ENCODE measurements around the gene SS18L1. TPM values are rescaled to one million over a fixed set of nuclear protein-coding genes. Genes with fewer than 3 reads are reported as not detected.

The SS18L1 gene
- total and polyA plus RNA-seq, 10 of the 15 experiments (the other 5 are each of a cell fraction or from before 2014, with no cell fraction given), result 1.8 to 20.0 (median 6.6) TPM

DNA sequence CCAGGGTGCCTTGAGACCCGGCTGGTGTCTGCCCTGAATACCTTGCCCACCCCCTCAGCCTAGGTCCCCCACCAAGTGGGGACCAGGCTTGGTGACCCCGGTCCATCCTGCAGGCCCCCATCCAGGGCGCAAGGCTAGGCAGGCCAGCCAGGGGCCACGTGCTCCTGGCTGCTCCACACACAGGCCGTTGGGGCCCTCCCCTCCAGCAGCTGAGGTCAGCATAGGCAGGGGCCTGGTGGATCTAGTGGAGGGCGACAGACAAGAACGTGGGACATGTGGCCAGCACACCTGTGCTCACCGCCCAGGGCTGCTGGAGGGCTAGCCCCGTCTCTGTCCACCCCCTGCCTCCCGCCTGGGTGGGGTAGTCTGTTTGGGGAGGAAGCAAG, 84.0 kb downstream of the SS18L1 start:
- no peak overlapping the region for H3K27ac ChIP-seq (ENCODE audit: control insufficient read depth, insufficient read depth)
- no peak overlapping the region for H3K4me2 ChIP-seq (ENCODE audit: control insufficient read depth, insufficient read depth)
- ATAC-seq, result no peak
- no peaks in the 10 kb centered on the region for H3K4me1 ChIP-seq (ENCODE audit: control insufficient read depth, insufficient read depth, low read length)
- ChIA-PET SMC1A (ENCODE audit: uncharacterized antibody, unreplicated experiment) (interaction anchor here (0.7 kb wide), 1 partner anchor 12 kb away, joined by 3 read pairs; no protein-coding TSS in a partner anchor), CTCF (no interaction called here), RAD21 (ENCODE audit: unreplicated experiment) (no interaction called here), POLR2A (no interaction called here)
- DNase-seq (ENCODE audit: low read depth, low spot score), result no peak
- intact Hi-C loops (cut with micrococcal nuclease; ENCODE audit: unreplicated experiment) (no loop called here), in situ Hi-C loops (cut with MboI) (no loop called here)
- TF ChIP-seq, protein P1, sequence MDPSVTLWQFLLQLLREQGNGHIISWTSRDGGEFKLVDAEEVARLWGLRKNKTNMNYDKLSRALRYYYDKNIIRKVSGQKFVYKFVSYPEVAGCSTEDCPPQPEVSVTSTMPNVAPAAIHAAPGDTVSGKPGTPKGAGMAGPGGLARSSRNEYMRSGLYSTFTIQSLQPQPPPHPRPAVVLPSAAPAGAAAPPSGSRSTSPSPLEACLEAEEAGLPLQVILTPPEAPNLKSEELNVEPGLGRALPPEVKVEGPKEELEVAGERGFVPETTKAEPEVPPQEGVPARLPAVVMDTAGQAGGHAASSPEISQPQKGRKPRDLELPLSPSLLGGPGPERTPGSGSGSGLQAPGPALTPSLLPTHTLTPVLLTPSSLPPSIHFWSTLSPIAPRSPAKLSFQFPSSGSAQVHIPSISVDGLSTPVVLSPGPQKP (IDR thresholded peaks at IDR 0.05; ENCODE audit: low read depth, low read length), result no peak
- TF ChIP-seq SUZ12 (IDR thresholded peaks at IDR 0.05; ENCODE audit: unreplicated experiment), result no peak
- TF ChIP-seq, protein P2, sequence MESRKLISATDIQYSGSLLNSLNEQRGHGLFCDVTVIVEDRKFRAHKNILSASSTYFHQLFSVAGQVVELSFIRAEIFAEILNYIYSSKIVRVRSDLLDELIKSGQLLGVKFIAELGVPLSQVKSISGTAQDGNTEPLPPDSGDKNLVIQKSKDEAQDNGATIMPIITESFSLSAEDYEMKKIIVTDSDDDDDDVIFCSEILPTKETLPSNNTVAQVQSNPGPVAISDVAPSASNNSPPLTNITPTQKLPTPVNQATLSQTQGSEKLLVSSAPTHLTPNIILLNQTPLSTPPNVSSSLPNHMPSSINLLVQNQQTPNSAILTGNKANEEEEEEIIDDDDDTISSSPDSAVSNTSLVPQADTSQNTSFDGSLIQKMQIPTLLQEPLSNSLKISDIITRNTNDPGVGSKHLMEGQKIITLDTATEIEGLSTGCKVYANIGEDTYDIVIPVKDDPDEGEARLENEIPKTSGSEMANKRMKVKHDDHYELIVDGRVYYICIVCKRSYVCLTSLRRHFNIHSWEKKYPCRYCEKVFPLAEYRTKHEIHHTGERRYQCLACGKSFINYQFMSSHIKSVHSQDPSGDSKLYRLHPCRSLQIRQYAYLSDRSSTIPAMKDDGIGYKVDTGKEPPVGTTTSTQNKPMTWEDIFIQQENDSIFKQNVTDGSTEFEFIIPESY (IDR thresholded peaks at IDR 0.05), result no peak
- TF ChIP-seq POU2F2 (IDR thresholded peaks at IDR 0.05; ENCODE audit: borderline replicate concordance, low read depth, low read length), result no peak
- no peak for TF ChIP-seq HCFC1 (IDR thresholded peaks at IDR 0.05; ENCODE audit: low read length)
- no peak for TF ChIP-seq MEF2B (IDR thresholded peaks at IDR 0.05; ENCODE audit: partially characterized antibody, poor library complexity, severe bottlenecking)
- no peak for TF ChIP-seq FOXK2 (IDR thresholded peaks at IDR 0.05)
- no peak for TF ChIP-seq NBN (IDR thresholded peaks at IDR 0.05)
- no peak for TF ChIP-seq WRNIP1 (IDR thresholded peaks at IDR 0.05; ENCODE audit: borderline replicate concordance, low read depth, low read length)
- TF ChIP-seq, protein P3, sequence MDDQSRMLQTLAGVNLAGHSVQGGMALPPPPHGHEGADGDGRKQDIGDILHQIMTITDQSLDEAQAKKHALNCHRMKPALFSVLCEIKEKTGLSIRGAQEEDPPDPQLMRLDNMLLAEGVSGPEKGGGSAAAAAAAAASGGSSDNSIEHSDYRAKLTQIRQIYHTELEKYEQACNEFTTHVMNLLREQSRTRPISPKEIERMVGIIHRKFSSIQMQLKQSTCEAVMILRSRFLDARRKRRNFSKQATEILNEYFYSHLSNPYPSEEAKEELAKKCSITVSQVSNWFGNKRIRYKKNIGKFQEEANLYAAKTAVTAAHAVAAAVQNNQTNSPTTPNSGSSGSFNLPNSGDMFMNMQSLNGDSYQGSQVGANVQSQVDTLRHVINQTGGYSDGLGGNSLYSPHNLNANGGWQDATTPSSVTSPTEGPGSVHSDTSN (IDR thresholded peaks at IDR 0.05; ENCODE audit: insufficient replicate concordance, low read depth, low read length), result no peak
- TF ChIP-seq FOS (IDR thresholded peaks at IDR 0.05; ENCODE audit: borderline replicate concordance, extremely low read depth, insufficient read length), result no peak
- WGBS (ENCODE audit: insufficient coverage, insufficient replicate concordance, low lambda C conversion rate, missing lambda C conversion rate), result 15% methylated on average over 10 of the region's 10 CpGs
- no peaks in the 10 kb centered on the region for H3K36me3 ChIP-seq (ENCODE audit: control insufficient read depth in 2 of 2, insufficient read depth in 2 of 2, low read length in 1 of 2)
- no peak overlapping the region for H3K4me3 ChIP-seq
- no peak overlapping the region for H3K9ac ChIP-seq (ENCODE audit: control insufficient read depth, insufficient read depth, low read length)
- no peaks in the 10 kb centered on the region; the same call in 2 of the 3 replicates for H3K9me3 ChIP-seq (replicated peaks; ENCODE audit: control insufficient read depth, insufficient read depth, low read length)
- H3K79me2 ChIP-seq (ENCODE audit: control insufficient read depth, insufficient read depth, low read length), result no peaks in the 10 kb centered on the region
- H4K20me1 ChIP-seq (ENCODE audit: control insufficient read depth, insufficient read depth), result no peaks in the 10 kb centered on the region
- H2AFZ ChIP-seq (ENCODE audit: control insufficient read depth, low read depth, low read length), result no peak overlapping the region
- H3K27me3 ChIP-seq (replicated peaks in 1 of 2; ENCODE audit: control insufficient read depth in 2 of 2, insufficient read depth in 2 of 2, low read length in 1 of 2), result no peaks in the 10 kb centered on the region; a peak in 2 of 4 replicates
- FAIRE-seq, result no peak
- BruUV-seq (replicated peaks), result no TSS peak
